ENCODE results near the gene NSUN3. TPM values are rescaled to one million over a fixed set of nuclear protein-coding genes. Genes with fewer than 3 reads are reported as not detected.

The NSUN3 gene
- total and polyA plus RNA-seq, 11 donors: 2.9 to 11.2 (median 7.2) TPM

- DNase-seq: no peak
- 68 to 76% (median 73%) methylated on average over 4 of the region's 4 CpGs for WGBS, 4 donors
- H3K9me3 ChIP-seq: no peaks in the 10 kb centered on the region
- ATAC-seq: no peak
- no peaks in the 10 kb centered on the region for H3K4me1 ChIP-seq
- H3K27ac ChIP-seq: no peak overlapping the region
- peaks cover 0 to 3% (median 0%) of the 10 kb centered on the region in 9 donors for H3K27me3 ChIP-seq
- intact Hi-C loops (cut with DNase I): no loop called here
- no peak overlapping the region for H3K4me3 ChIP-seq
- no peak for TF ChIP-seq CTCF (IDR thresholded peaks at IDR 0.05)
- no peak for TF ChIP-seq POLR2A (IDR thresholded peaks at IDR 0.05)
- H3K36me3 ChIP-seq: no peaks in the 10 kb centered on the region
Observed at GRCh38 chr3:94146455-94146854, 83.6 kb downstream of the NSUN3 start.

- DNase-seq: no peak
- Histone ChIP-seq H3K36me3 (no peaks in the 10 kb centered on the region), H3K4me1 (no peaks in the 10 kb centered on the region), H3K9me3 (no peaks in the 10 kb centered on the region), H3K27ac (no peak overlapping the region), H3K27me3 (peaks cover 0 to 3% (median 0%) of the 10 kb centered on the region in 9 donors), H3K4me3 (no peak overlapping the region)
- intact Hi-C loops (cut with DNase I): no loop called here
- TF ChIP-seq POLR2A (IDR thresholded peaks at IDR 0.05): no peak
- TF ChIP-seq CTCF (IDR thresholded peaks at IDR 0.05): no peak
- 62 to 81% (median 68%) methylated on average over 3 of the region's 3 CpGs for WGBS, 4 donors
- no peak for ATAC-seq
Observed at GRCh38 chr3:94147012-94147411, 84.2 kb downstream of the NSUN3 start.

GRCh38 chr3:94150113-94150512 is 87.3 kb downstream of the NSUN3 start:
- TF ChIP-seq POLR2A (IDR thresholded peaks at IDR 0.05) (no peak), CTCF (IDR thresholded peaks at IDR 0.05) (no peak)
- ATAC-seq (no peak), DNase-seq (no peak)
- no peak overlapping the region for H3K27ac ChIP-seq
- no peaks in the 10 kb centered on the region for H3K4me1 ChIP-seq
- H3K27me3 ChIP-seq: peaks cover 0 to 3% (median 0%) of the 10 kb centered on the region in 9 donors
- no peaks in the 10 kb centered on the region for H3K9me3 ChIP-seq
- H3K4me3 ChIP-seq: no peak overlapping the region
- 29 to 47% (median 38%) methylated on average over 2 of the region's 2 CpGs for WGBS, 4 donors
- intact Hi-C loops (cut with DNase I): no loop called here
- no peaks in the 10 kb centered on the region for H3K36me3 ChIP-seq

- WGBS, 4 donors: 84 to 92% (median 87%) methylated on average over 1 of the region's 1 CpG
- TF ChIP-seq POLR2A (IDR thresholded peaks at IDR 0.05): no peak
- TF ChIP-seq CTCF (IDR thresholded peaks at IDR 0.05): no peak
Observed at GRCh38 chr3:94156626-94157025, 93.8 kb downstream of the NSUN3 start.

More at GRCh38 chr3:94156626-94157025, 93.8 kb downstream of the NSUN3 start:
- H3K9me3 ChIP-seq: no peaks in the 10 kb centered on the region
- intact Hi-C loops (cut with DNase I): no loop called here
- no peak for DNase-seq
- no peaks in the 10 kb centered on the region for H3K4me1 ChIP-seq
- no peak for ATAC-seq
- no peaks in the 10 kb centered on the region for H3K36me3 ChIP-seq
- H3K4me3 ChIP-seq: no peak overlapping the region
- H3K27me3 ChIP-seq: peaks cover 0 to 3% (median 0%) of the 10 kb centered on the region in 9 donors
- H3K27ac ChIP-seq: no peak overlapping the region

Data from heart left ventricle (tissue), 16 donors.